IMR-90 (cell line): ENCODE data around the gene NFAT5.

Experiments used
- CTCF ChIP-seq: conservative IDR thresholded peaks from 2 replicates; pipeline ENCODE4 v1.5.1; 2012; ENCODE audit warnings: mild to moderate bottlenecking, low read depth, low read length, improper control_type of control experiment
- ELK1 ChIP-seq: fragments of 150-350 bp; IDR thresholded peaks from 2 replicates; pipeline ENCODE4 v1.6.1; 2016; ENCODE audit warnings: low read depth, mild to moderate bottlenecking, low read length, moderate library complexity, borderline replicate concordance
- MAZ ChIP-seq: IDR thresholded peaks from 2 replicates; pipeline ENCODE4 v1.6.1; 2012; ENCODE audit warnings: low read depth, mild to moderate bottlenecking, low read length, improper control_type of control experiment, moderate library complexity, borderline replicate concordance

- TF ChIP-seq MAZ: no peak
- TF ChIP-seq ELK1: no peak
- peak; percentile 19; the same call in 1 of the 2 replicates for TF ChIP-seq CTCF
Measured at GRCh38 chr16:69566981-69567680, 1.4 kb downstream of the NFAT5 start.
